Neuron (in vitro differentiated cells): Measurements from ENCODE around the gene PTPN14.

Source experiments
- H2AFZ ChIP-seq: one replicate; pipeline ENCODE4 v1.6.1; 2013; ENCODE audit warnings: low read depth, mild to moderate bottlenecking, inconsistent platforms, low read length, moderate library complexity
- H3K27me3 ChIP-seq: one replicate; pipeline ENCODE4 v1.6.1; 2013; ENCODE audit warnings: low read length; ENCODE audit not compliant: insufficient read depth
- H3K36me3 ChIP-seq: one replicate; pipeline ENCODE4 v1.6.1; 2013; ENCODE audit warnings: low read length; ENCODE audit not compliant: insufficient read depth
- H3K4me1 ChIP-seq: one replicate; pipeline ENCODE4 v1.6.1; 2013; ENCODE audit warnings: low read length; ENCODE audit not compliant: insufficient read depth
- H3K4me3 ChIP-seq: 2 replicates; pipeline ENCODE4 v1.5.1; 2013; ENCODE audit warnings: mild to moderate bottlenecking, low read length, moderate library complexity
- H3K9me3 ChIP-seq: one replicate; pipeline ENCODE4 v1.6.1; 2013; ENCODE audit warnings: low read length

The PTPN14 gene

DNA sequence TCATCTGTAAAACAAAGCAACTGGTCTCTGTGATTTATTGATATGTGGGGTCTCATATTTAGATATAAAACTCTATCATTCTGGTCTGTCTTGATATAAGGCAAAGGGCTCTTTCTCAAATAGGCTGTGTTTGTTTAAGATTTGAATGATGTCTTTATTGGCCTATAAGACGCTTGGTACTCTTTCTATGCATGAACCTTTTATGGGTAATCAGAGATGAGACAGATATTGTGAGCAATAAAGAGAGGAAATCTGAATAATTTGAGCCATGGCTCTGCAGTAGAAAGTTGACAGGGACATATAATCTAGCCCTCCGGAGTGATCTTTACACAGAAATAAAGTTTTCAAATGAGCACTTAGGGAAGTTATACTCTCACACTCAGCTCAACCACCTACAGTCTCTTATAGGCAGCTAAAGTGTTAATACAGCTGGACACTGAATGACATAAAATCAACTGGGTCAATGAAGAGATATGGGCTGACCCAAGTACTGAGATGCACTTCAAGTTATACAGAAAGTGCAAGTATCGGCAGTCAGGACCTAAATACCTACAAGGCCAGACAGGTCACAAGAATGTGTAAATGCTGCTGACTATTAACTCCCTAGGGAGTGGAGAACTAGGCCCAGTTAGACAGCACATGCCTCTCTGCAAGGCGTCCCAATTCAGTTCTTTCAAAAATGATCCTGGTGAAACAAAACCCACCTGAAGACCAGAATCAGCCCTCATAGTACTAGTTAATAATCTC, 111.0 kb downstream of the PTPN14 start:
- H2AFZ ChIP-seq: no peak overlapping the region
- H3K4me3 ChIP-seq: no peak overlapping the region
- no peaks in the 10 kb centered on the region for H3K27me3 ChIP-seq
- no peaks in the 10 kb centered on the region for H3K36me3 ChIP-seq
- peaks cover 12% of the 10 kb centered on the region for H3K4me1 ChIP-seq
- H3K9me3 ChIP-seq: no peaks in the 10 kb centered on the region

DNA sequence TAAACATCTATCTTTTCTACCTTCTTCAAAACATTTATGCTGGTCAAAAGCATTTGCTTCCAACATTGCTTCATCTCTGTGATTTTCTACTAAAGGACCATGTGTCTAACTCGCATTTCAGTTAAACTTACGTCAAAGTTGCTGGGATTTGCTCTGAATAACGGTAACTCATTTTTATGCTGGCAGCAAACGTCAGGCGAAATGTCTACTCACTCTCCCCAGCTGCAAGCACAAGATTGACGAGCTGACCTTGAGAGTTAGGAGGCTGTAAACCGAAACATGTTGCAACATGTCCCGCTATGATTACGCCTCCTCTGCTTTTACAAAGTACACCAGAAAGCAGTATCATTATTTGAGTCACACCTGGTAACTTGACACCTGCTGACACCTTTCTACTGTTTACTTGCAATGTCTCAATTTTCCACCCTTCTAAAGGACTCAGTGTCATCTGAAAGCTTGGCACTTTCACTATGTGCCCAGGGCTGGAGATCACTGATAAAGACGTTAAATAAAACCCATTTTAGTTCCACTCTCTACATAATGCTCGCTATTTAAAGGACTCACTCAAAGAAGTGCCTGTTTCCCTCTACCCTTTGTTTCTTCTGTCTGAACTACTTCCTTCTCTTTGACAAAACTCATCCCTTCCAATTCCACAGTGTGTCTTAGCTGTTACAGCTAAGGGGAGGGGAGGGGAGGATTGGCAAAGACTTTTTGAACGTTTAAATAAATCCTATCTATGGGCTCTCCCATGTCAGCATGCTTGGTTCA, 111.9 kb downstream of the PTPN14 start:
- H3K36me3 ChIP-seq: no peaks in the 10 kb centered on the region
- H3K4me3 ChIP-seq: no peak overlapping the region
- no peaks in the 10 kb centered on the region for H3K27me3 ChIP-seq
- H3K9me3 ChIP-seq: no peaks in the 10 kb centered on the region
- peaks cover 12% of the 10 kb centered on the region for H3K4me1 ChIP-seq
- no peak overlapping the region for H2AFZ ChIP-seq

DNA sequence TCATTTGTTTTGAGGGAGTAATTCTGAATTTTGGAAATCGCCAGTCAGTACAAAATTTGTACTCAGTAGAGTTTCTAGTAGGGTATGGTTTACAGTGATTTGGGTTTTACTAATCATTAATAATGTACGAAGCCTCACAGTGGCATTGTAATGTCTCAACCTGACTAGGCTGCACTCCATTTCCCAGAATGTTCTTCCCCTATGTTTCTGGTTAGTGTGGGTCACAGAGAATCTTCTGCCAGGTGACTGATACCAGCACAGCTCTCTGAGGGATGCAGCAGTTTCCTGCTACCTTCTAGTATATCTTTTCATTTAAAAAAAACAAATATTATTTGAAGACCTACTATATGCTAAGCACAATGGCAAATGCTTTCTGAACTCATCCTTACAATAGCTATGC, 112.9 kb downstream of the PTPN14 start:
- H3K27me3 ChIP-seq: no peaks in the 10 kb centered on the region
- H3K9me3 ChIP-seq: no peaks in the 10 kb centered on the region
- H3K36me3 ChIP-seq: no peaks in the 10 kb centered on the region
- H2AFZ ChIP-seq: no peak overlapping the region
- peaks cover 12% of the 10 kb centered on the region for H3K4me1 ChIP-seq
- H3K4me3 ChIP-seq: no peak overlapping the region

DNA sequence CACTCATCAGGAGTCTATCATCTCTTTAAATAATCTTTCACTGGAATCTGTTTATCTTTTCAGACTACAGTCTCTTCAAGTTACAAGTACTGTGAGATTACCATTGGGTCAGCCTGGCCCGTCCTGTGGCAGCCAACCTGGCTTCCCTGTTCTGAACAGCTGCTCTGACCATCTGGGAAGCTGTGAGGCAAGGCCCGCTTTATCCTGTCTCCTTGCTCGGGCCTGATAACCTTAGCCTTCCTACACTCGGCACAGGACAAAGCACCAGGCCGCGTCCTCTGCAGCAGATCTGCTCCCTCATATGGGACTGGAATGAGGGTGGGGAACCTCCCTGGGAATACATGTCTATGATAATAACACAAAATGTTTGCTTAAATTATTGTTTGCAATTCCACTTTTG, 113.3 kb downstream of the PTPN14 start:
- Histone ChIP-seq H3K4me1 (peaks cover 12% of the 10 kb centered on the region), H3K9me3 (no peaks in the 10 kb centered on the region), H2AFZ (no peak overlapping the region), H3K27me3 (no peaks in the 10 kb centered on the region), H3K36me3 (no peaks in the 10 kb centered on the region), H3K4me3 (no peak overlapping the region)

DNA sequence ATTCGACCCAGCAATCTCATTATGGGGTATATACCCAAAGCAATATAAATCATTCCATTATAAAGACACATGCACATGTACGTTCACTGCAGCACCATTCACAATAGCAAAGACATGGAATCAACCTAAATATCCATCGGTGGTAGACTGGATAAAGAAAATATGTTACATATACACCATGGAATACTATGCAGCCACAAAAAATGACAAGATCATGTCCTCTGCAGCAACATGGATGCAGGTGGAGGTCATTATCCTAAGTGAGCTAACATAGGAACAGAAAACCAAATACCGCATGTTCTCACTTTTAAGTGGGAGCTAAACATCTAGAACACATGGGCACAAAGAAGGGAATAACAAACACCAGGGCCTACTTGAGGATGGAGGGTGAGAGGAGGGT, 115.5 kb downstream of the PTPN14 start:
- Histone ChIP-seq H2AFZ (no peak overlapping the region), H3K36me3 (no peaks in the 10 kb centered on the region)

DNA sequence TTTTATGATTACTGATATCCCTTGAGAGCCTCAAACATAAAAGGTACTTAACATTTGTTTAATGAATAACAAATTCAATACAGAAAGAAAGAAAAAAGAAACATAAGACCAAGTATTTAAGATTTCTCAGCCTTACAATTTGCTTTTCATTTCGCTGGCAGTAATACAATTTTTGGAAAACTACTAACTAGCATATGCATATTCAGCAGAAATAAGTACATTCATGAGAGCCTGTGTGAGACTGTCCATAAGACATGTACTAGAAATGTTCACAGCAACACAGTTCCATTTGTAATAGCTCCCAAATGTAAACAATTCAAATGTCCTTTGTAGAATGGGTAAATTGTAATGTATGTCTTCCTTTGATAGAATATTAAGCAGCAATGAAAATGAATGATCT, 119.2 kb downstream of the PTPN14 start:
- peaks cover 6% of the 10 kb centered on the region for H3K4me1 ChIP-seq
- H3K27me3 ChIP-seq: no peaks in the 10 kb centered on the region
- H3K36me3 ChIP-seq: no peaks in the 10 kb centered on the region
- no peaks in the 10 kb centered on the region for H3K9me3 ChIP-seq
- no peak overlapping the region for H3K4me3 ChIP-seq
- H2AFZ ChIP-seq: no peak overlapping the region

More for the DNA sequence above, 115.5 kb downstream of the PTPN14 start:
- peaks cover 12% of the 10 kb centered on the region for H3K4me1 ChIP-seq
- H3K4me3 ChIP-seq: no peak overlapping the region
- H3K27me3 ChIP-seq: no peaks in the 10 kb centered on the region
- no peaks in the 10 kb centered on the region for H3K9me3 ChIP-seq

DNA sequence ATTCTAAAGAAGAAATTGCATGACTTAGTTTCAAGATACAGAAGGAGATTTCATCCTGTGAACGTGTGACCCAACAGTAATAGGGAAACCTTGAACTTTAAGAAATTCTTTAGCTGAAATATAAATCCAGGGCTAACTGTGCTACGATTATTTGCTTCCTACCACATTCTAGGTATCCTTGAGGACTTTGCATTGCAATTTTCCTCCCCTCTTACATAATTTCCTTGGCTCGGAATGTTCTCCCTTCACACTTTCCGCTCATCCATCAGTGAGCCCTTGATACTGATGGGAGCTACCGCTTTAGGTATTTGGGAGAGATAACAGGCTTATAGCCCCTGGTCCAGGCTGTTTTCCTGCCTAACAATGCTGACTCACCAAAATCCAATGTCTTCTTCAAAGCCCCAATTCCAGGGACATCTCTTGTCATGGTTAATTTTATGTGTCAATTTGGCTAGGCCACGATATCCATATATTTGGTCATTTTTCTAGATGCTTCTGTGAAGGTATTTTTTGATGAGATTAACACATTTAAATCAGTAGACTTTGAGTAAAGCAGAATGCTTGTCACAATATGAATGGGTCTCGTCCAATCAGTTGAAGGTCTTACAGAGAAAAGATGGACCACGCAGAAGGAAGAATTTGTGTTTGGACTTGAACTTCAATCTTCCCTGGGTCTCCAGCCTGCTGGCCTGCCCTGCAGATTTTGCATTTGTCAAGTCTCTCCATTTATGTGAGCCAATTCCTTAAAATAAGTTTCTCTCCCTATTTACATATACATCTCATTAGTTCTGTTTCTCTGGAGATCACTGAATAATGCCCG, 121.2 kb downstream of the PTPN14 start:
- Histone ChIP-seq H3K27me3 (no peaks in the 10 kb centered on the region), H3K4me1 (peaks cover 6% of the 10 kb centered on the region), H3K4me3 (no peak overlapping the region), H2AFZ (no peak overlapping the region), H3K36me3 (no peaks in the 10 kb centered on the region), H3K9me3 (no peaks in the 10 kb centered on the region)

DNA sequence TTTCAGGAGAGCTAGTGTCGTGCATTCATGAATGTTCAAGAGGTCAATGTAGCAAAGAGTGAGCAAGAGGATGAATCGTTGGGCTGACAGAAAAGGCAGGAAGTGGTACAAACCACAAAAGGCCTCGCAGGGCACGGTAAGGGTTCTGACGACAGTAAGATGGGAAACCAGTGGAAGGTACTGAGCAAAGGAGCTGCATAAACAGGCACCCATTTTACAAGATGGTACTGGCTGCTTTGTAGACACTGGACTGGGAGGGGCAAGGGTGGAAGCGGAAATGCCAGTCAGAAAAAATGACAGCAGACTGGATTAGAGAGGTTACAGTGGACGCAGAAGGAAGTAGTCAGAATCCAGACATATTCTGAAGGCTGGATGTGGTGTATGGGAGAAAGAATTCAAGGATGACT, 123.5 kb downstream of the PTPN14 start:
- Histone ChIP-seq H3K4me3 (peak overlapping the region; percentile 22), H3K27me3 (no peaks in the 10 kb centered on the region), H3K9me3 (no peaks in the 10 kb centered on the region), H3K36me3 (no peaks in the 10 kb centered on the region), H2AFZ (peak overlapping the region; percentile 35), H3K4me1 (peaks cover 6% of the 10 kb centered on the region)

DNA sequence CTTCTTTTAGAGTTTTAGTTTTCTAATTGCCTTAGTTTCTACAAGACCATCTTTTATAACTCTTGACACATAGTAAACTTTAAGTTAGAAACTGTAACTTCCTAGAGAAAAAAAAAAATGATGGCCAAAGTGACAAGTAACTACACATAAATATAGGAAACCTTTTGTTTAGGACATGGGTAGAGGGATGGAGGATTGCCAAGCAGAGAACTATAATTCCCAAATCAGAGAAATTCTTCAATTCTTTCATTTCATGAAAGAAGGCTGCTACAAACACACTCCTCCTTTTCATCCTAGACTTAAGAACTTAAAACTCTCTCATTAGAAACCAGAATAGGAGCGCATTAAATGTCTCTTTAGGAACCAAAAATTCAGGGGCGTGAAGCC, 125.0 kb downstream of the PTPN14 start:
- no peaks in the 10 kb centered on the region for H3K36me3 ChIP-seq
- no peaks in the 10 kb centered on the region for H3K27me3 ChIP-seq
- H2AFZ ChIP-seq: no peak overlapping the region
- H3K4me1 ChIP-seq: peaks cover 6% of the 10 kb centered on the region
- H3K4me3 ChIP-seq: no peak overlapping the region
- H3K9me3 ChIP-seq: no peaks in the 10 kb centered on the region

DNA sequence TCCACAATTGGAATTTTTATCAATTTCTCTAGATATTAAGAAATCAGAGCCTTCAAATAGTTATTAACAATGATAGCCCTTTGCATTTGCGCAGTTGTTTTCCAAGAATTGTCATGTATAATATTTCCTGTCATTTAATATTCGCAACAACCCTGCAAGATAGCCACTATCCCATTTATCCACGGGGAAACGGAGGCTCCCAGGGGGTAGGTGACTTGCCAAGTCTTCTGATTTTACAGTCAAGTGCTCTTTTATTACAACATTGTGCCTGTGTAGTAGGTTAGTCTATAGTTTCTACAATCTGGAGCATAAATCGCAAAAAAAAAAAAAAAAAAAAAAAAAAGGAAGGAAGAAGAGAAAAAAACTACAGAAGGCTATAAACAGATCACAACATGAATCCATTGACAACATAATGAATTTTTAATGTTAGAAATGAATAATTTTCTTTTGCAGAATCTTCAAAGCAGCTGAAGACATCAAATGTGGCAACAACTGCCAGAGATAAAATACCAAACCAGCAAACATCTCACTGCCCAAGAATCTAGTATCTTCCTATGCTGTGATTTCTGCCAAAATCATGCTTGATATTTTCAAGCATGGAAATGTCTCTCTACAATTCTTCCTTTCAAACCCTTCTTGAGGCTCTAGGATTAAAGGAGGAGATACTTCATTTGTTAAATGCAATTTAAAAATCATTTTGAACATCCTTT, 125.5 kb downstream of the PTPN14 start:
- Histone ChIP-seq H3K27me3 (no peaks in the 10 kb centered on the region), H3K36me3 (no peaks in the 10 kb centered on the region), H3K4me3 (no peak overlapping the region), H2AFZ (no peak overlapping the region), H3K4me1 (peaks cover 6% of the 10 kb centered on the region), H3K9me3 (no peaks in the 10 kb centered on the region)

DNA sequence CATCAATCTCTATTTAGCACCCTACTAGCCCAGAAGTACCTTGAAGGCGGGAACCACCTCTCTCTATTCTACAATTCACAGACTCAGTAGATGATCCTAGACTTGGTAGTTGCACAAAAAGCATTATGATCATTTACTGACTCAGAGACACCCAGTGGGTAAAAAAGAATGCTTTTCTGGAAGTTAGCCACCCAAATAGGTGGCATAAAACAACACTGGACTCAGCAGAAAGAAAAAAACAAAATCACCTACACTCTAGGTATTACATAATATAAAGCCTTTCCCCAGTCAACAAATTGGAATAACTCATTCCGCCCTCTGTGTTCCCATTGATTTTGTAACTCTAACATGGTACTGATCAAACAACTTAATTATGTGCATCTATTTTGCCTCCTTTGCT, 126.3 kb downstream of the PTPN14 start:
- peaks cover 6% of the 10 kb centered on the region for H3K4me1 ChIP-seq
- H3K36me3 ChIP-seq: no peaks in the 10 kb centered on the region
- no peaks in the 10 kb centered on the region for H3K27me3 ChIP-seq
- no peak overlapping the region for H2AFZ ChIP-seq
- H3K9me3 ChIP-seq: no peaks in the 10 kb centered on the region
- H3K4me3 ChIP-seq: no peak overlapping the region

DNA sequence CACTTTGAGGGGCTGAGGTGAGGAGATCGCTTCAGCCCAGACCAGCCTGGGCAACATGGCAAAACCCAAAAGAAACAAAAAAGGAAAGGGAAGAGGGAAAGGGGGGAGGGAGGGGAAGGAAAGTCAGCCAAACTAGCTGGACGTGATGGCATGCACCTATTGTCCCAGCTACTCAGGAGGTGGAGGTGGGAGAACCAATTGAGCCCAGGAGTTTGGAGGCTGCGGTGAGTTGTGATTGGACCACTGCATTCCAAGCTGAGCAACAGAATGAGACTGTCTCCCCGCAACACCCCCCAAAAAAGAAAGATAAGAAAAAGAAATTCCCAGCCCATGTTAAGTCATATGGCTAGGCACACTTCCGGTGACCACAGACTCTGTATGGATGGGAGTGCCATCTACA, 128.4 kb downstream of the PTPN14 start:
- Histone ChIP-seq H2AFZ (no peak overlapping the region), H3K27me3 (no peaks in the 10 kb centered on the region), H3K9me3 (no peaks in the 10 kb centered on the region), H3K4me1 (peaks cover 6% of the 10 kb centered on the region), H3K4me3 (no peak overlapping the region), H3K36me3 (no peaks in the 10 kb centered on the region)
